SK-N-MC (cell line): ENCODE measurements around the gene C1D.

Experiments
- FOXP2 ChIP-seq: optimal IDR thresholded peaks from 2 replicates; pipeline ENCODE3; 2011; ENCODE audit warnings: mild to moderate bottlenecking, moderate library complexity; ENCODE audit not compliant: insufficient read depth; ENCODE audit errors: extremely low read length, control extremely low read depth
- POLR2AphosphoS5 ChIP-seq: IDR thresholded peaks from 2 replicates; pipeline ENCODE4 v1.6.1; 2012; ENCODE audit warnings: mild to moderate bottlenecking, low read depth, low read length, borderline replicate concordance

- no peak for TF ChIP-seq POLR2AphosphoS5
- no peak for TF ChIP-seq FOXP2
Observed at GRCh38 chr2:68108120-68108519, 45.3 kb upstream of the C1D start.
